GM12801 (cell line): ENCODE results near the gene SLC12A2.

ENCODE experiments used
- CTCF ChIP-seq: IDR thresholded peaks from one replicate; pipeline ENCODE4 v1.5.1; 2011; ENCODE audit warnings: control low read depth; ENCODE audit not compliant: insufficient read length; ENCODE audit errors: extremely low read depth

Gene SLC12A2

DNA sequence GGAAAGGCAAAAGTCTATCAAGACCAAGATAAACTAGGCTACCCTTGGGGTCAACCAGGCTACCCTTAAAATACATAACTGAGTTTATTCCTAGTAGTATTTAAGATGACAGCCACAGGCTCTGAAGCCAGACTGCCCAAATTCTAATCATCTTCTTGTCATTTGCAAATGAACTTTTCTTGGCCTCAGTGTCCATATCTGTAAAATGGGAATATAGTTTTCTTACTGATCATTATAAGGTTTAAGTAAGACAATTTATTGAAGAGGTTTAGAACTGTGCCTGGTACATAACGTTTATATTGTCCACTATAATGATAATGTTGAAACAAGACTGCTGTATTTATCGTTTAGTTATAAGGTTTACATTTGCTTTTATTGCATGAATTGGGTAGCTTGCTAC, 112.5 kb downstream of the SLC12A2 start:
- TF ChIP-seq CTCF = no peak

GRCh38 chr5:128196791-128197190, 113.2 kb downstream of the SLC12A2 start:
- TF ChIP-seq CTCF = no peak

GRCh38 chr5:128197896-128198522, 114.4 kb downstream of the SLC12A2 start:
- no peak for TF ChIP-seq CTCF

DNA sequence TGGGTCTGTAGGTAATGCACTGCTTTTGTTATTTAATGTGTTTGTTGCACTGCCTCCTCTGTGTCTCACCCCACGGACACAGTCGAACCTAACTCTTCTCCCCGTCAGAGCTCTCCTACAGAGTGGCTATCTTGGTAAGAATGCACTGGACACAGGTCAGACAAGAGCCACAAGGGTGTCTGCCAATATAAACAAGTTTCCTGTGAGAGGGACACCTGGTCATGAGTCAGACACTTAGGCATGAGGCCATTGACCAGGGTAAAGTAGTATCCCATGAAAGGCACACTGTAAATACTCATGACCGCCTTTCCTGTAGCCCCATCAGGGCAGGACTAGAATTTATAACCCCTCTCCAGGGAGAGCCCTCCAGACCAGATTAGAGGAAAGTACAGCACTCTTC, 115.5 kb downstream of the SLC12A2 start:
- TF ChIP-seq CTCF = no peak

- no peak for TF ChIP-seq CTCF
These were observed 116.0 kb downstream of the SLC12A2 start for GRCh38 chr5:128199611-128200010.

DNA sequence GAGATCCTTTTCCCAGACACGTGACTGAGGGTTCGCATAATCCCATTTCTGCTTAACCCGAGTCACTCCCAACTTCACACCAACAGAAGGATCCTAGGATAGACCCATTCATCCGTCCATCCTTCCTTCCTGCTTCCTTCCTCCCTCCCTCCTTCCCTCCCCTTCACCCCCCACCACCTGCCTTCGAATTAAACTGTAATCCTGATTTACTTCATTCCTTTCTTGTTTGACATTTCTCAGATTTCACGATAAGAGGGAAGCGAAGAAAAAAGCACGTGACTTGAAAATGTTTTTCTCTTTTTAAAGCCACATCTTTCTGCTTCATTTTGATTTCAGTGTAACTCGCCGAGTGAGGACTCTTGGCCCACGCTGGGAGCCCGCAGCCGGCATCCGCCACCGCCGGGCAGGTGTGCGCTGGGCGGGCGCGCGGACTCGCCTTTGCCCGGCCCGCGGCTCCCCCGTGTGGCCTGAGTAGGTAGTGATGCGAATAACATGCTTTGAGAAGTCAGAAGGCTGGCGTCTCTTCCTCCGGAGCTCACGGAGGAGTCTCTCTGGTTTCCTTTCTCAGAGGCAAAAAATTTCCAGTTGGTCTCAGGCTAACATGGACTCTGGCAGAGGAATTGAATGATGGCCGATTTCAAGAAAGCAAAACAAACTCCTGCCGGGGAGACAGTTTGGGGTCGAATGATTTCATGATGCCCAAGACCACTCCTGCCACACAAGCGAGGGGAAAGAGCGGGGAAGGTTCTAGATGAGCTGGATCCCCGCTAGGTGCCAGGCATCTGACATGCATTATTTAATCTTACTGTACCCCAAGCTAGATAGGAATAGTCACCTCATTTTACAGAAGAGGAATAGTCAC, 117.7 kb downstream of the SLC12A2 start:
- no peak for TF ChIP-seq CTCF

GRCh38 chr5:128202320-128202719, 118.8 kb downstream of the SLC12A2 start:
- no peak for TF ChIP-seq CTCF
